Neural progenitor cell (in vitro differentiated cells): ENCODE measurements around the gene MYLK.

Source experiments
- CTCF ChIP-seq: fragments of 200-600 bp; sonication (generic); IDR thresholded peaks from 2 replicates; pipeline ENCODE4 v1.5.1; 2017; ENCODE audit warnings: antibody characterized with exemption, mild to moderate bottlenecking
- EZH2 ChIP-seq: fragments of 200-600 bp; sonication (generic); IDR thresholded peaks from 2 replicates; pipeline ENCODE4 v1.6.1; 2017; ENCODE audit warnings: antibody characterized with exemption, mild to moderate bottlenecking, moderate library complexity
- EZH2phosphoT487 ChIP-seq: fragments of 200-600 bp; sonication (generic); IDR thresholded peaks from 2 replicates; pipeline ENCODE4 v1.6.1; 2017; ENCODE audit warnings: antibody characterized with exemption

- TF ChIP-seq CTCF, result no peak
- no peak for TF ChIP-seq EZH2
- no peak for TF ChIP-seq EZH2phosphoT487
Measured at GRCh38 chr3:123751433-123751832, 132.7 kb downstream of the MYLK start.
